Adrenal gland (tissue), 5 donors: Measurements from ENCODE around the gene PAQR4.

ENCODE experiments used
- CTCF ChIP-seq, 6 experiments: fragments of 450-650 bp in 4 of 6; fragments of 200-600 bp in 2 of 6; sonication (generic) in 1 of 6; IDR thresholded peaks; 1 replicate in 5 of 6; 2 replicates in 1 of 6; pipeline versions ENCODE4 v1.5.1 to v1.8.0; 2016 to 2021; ENCODE audit warnings: antibody characterized with exemption in 6 of 6, mild to moderate bottlenecking in 2 of 6, moderate library complexity in 1 of 6
- POLR2A ChIP-seq, 2 donors: fragments of 450-650 bp; IDR thresholded peaks; one replicate each; pipeline ENCODE4 v1.6.1; 2017; ENCODE audit warnings: antibody characterized with exemption in 2 of 2, mild to moderate bottlenecking in 2 of 2, moderate library complexity in 1 of 2
- donor health status: DM: no; HTN: no; CAD: no.

- TF ChIP-seq CTCF (IDR thresholded peaks at IDR 0.05), result no peak
- TF ChIP-seq POLR2A (IDR thresholded peaks at IDR 0.05), result no peak
Observed at GRCh38 chr16:2963723-2964474, 5.2 kb upstream of the PAQR4 start, which contains the start of gene KREMEN2.
